Measurements from ENCODE around the gene RNU4-1.

GRCh38 chr12:120301962-120302815 lies 9.2 kb upstream of the RNU4-1 start, which contains the start of gene SIRT4:
- no peak for TF ChIP-seq EZH2 (IDR thresholded peaks at IDR 0.05; ENCODE audit: borderline replicate concordance, insufficient read depth, low read length, poor library complexity, severe bottlenecking)
- peak; percentile 94 for TF ChIP-seq CTCF (IDR thresholded peaks at IDR 0.05; ENCODE audit: poor library complexity, severe bottlenecking)
- TF ChIP-seq POLR2AphosphoS5 (IDR thresholded peaks at IDR 0.05) = peak; percentile 71
- no peak for TF ChIP-seq EP300 (conservative IDR thresholded peaks at IDR 0.05; ENCODE audit: poor library complexity, severe bottlenecking)
- TF ChIP-seq RAD21 (conservative IDR thresholded peaks at IDR 0.05) = peak; percentile 54
- peak; percentile 23 for TF ChIP-seq REST (IDR thresholded peaks at IDR 0.05; ENCODE audit: borderline replicate concordance)

All from neural cell (in vitro differentiated cells).